ENCODE measurements around the gene SIGLEC8. TPM values are rescaled to one million over a fixed set of nuclear protein-coding genes. Genes with fewer than 3 reads are reported as not detected.

SIGLEC8 gene
- total RNA-seq, 1 donor from 2014 or later: not detected

GRCh38 chr19:51480590-51480989, 22.3 kb upstream of the SIGLEC8 start:
- Mint-ChIP-seq H3K36me3 (ENCODE audit: low read depth) (no peaks in the 10 kb centered on the region), H3K4me3 (no peak overlapping the region), H3K27me3 (peaks cover 33% of the 10 kb centered on the region), H3K4me1 (no peaks in the 10 kb centered on the region), H3K27ac (no peak overlapping the region), H3K9me3 (no peaks in the 10 kb centered on the region)
- DNase-seq (no peak), ATAC-seq (ENCODE audit: low read depth) (no peak)
- TF ChIP-seq CTCF (IDR thresholded peaks at IDR 0.05): no peak
- intact Hi-C loops (cut with micrococcal nuclease): no loop called here
- ChIA-PET POLR2A (no interaction called here), CTCF (no interaction called here)

GRCh38 chr19:51479531-51480331, 21.5 kb upstream of the SIGLEC8 start:
- no peak for DNase-seq
- Mint-ChIP-seq H3K9me3 (no peaks in the 10 kb centered on the region), H3K4me1 (peaks cover under 1% of the 10 kb centered on the region), H3K4me3 (no peak overlapping the region), H3K27ac (no peak overlapping the region), H3K27me3 (peaks cover 30% of the 10 kb centered on the region), H3K36me3 (ENCODE audit: low read depth) (no peaks in the 10 kb centered on the region)
- ATAC-seq (ENCODE audit: low read depth): no peak
- no peak for TF ChIP-seq CTCF (IDR thresholded peaks at IDR 0.05)
- intact Hi-C loops (cut with micrococcal nuclease): no loop called here
- ChIA-PET POLR2A (no interaction called here), CTCF (interaction anchor here (1.3 kb wide), 1 partner anchor 177 kb away, joined by 3 read pairs; no protein-coding TSS in a partner anchor)

- H3K27me3 Mint-ChIP-seq: peaks cover 23% of the 10 kb centered on the region
- ChIA-PET CTCF (interaction anchor here (1.3 kb wide), 2 partner anchors 11 to 178 kb away, joined by 3 read pairs; no protein-coding TSS in a partner anchor), POLR2A (no interaction called here)
Observed at GRCh38 chr19:51478381-51479234, 20.4 kb upstream of the SIGLEC8 start, which contains the start of gene CEACAM18. Gene CEACAM18 (plus strand): TSS chr19:51478539.

GRCh38 chr19:51477344-51477743, 19.1 kb upstream of the SIGLEC8 start:
- ATAC-seq (ENCODE audit: low read depth): no peak
- H3K9me3 Mint-ChIP-seq: no peaks in the 10 kb centered on the region
- DNase-seq: no peak
- TF ChIP-seq CTCF (IDR thresholded peaks at IDR 0.05): no peak
- peaks cover 10% of the 10 kb centered on the region for H3K4me1 Mint-ChIP-seq
- CTCF ChIA-PET: interaction anchor here (11.8 kb wide), 1 partner anchor 181 kb away, joined by 414 read pairs; no protein-coding TSS in a partner anchor
- intact Hi-C loops (cut with micrococcal nuclease): no loop called here
- POLR2A ChIA-PET: no interaction called here
- no peak overlapping the region for H3K27ac Mint-ChIP-seq
- H3K27me3 Mint-ChIP-seq: peaks cover 23% of the 10 kb centered on the region
- no peak overlapping the region for H3K4me3 Mint-ChIP-seq
- no peaks in the 10 kb centered on the region for H3K36me3 Mint-ChIP-seq (ENCODE audit: low read depth)

More at GRCh38 chr19:51478381-51479234, 20.4 kb upstream of the SIGLEC8 start, which contains the start of gene CEACAM18:
- Mint-ChIP-seq H3K4me3 (no peak within 1 kb of the TSS), H3K9me3 (no peaks in the 10 kb centered on the region), H3K36me3 (ENCODE audit: low read depth) (no peaks in the 10 kb centered on the region), H3K4me1 (peaks cover 3% of the 10 kb centered on the region), H3K27ac (no peak within 1 kb of the TSS)
- no peak for TF ChIP-seq CTCF (IDR thresholded peaks at IDR 0.05)
- no peak for DNase-seq
- no peak for ATAC-seq (ENCODE audit: low read depth)
- intact Hi-C loops (cut with micrococcal nuclease): no loop called here

GRCh38 chr19:51476164-51476563, 17.9 kb upstream of the SIGLEC8 start:
- no peak for TF ChIP-seq CTCF (IDR thresholded peaks at IDR 0.05)
- no peak for ATAC-seq (ENCODE audit: low read depth)
- no peaks in the 10 kb centered on the region for H3K36me3 Mint-ChIP-seq (ENCODE audit: low read depth)
- ChIA-PET CTCF (interaction anchor here (2.0 to 11.8 kb wide), 2 partner anchors 40 to 182 kb away, joined by 4 to 414 read pairs; no protein-coding TSS in a partner anchor), POLR2A (no interaction called here)
- H3K4me3 Mint-ChIP-seq: no peak overlapping the region
- H3K27ac Mint-ChIP-seq: no peak overlapping the region
- intact Hi-C loops (cut with micrococcal nuclease): no loop called here
- peaks cover 20% of the 10 kb centered on the region for H3K27me3 Mint-ChIP-seq
- no peak for DNase-seq
- H3K9me3 Mint-ChIP-seq: no peaks in the 10 kb centered on the region
- H3K4me1 Mint-ChIP-seq: peaks cover 10% of the 10 kb centered on the region
